GM03348 (cell line): ENCODE data around the gene LPP.

Experiments used
- DNase-seq: peaks from one replicate; pipeline ENCODE4 v3.0.0; 2012; ENCODE audit warnings: low spot score

Gene LPP

DNA sequence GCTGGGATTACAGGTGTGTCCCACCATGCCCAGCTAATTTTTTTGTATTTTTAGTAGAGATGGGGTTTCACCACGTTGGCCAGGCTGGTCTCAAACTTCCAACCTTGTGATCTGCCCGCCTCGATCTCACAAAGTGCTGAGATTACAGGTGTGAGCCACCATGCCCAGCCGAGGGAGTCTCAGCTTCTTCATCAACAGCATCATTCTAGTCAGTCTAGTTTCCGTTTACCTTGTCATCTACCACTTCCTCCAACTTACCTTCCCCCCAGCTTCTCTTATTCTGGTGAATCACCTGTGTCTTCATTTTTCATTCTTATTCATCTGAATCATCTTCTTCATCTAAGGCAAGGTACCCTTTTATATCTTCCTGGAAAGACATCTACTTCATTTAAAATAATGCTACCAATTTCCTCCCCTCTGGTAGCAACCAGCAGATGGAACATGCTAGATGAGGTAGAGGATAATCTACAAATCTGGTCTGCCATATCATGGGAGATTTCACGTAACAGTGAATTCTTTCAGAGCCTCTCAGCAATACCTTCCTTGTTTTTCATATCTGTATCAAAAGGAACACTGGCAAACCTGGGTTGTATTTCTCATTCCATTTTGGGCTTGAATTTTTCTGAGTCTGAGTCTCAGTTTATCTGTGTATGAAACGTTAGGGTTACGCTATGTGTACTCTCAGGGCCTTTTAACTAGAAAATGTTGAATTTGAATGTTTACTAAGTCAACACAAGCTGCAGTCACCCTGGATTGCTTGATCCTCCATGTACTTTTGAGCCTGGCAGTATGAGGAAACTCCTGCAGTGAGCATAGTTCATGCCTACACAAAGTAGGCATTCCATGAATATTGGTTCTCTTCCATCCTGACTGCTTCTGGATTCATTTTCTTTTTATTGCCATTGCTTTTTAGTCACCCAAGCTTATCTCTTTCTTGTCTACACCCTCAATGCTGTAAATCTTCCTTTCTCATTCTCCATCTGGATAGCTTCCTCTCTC lies 16.8 kb downstream of the LPP start:
- no peak for DNase-seq

- DNase-seq: no peak
Observed at GRCh38 chr3:188171682-188172467, 17.9 kb downstream of the LPP start.

DNA sequence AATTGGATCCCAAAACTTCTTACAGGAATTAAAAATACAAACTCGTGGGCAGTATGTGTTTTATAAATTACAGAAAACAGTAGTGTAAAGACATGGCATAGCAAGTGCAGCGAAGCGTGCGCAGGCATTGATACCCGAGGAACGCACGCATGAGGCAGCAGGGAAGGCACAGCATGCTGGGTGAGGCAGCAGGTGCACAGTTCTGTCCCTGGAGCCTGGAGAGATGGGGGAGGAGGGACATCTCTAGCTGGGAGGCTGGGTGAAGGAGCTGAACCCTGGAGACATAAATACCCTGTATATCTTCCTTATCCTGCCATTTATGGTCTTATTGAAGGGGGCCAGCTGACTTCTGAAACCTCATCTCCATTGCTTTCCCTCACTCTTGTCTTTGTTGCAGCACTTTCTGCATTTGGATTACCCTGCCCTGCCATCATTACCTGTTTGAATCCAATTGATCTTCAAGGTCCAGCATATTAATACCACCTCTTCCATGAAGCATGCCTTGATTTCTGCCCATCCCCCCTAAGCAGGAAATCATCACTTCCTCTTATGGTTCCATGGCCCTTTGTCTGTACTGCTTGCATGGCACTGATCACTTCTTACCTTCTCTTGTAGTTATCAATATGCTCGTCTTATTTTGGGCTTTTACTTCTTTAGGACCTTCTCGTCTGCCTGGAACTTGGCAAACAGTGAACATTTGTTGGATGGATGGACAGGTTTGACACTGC lies 20.5 kb downstream of the LPP start:
- no peak for DNase-seq

DNA sequence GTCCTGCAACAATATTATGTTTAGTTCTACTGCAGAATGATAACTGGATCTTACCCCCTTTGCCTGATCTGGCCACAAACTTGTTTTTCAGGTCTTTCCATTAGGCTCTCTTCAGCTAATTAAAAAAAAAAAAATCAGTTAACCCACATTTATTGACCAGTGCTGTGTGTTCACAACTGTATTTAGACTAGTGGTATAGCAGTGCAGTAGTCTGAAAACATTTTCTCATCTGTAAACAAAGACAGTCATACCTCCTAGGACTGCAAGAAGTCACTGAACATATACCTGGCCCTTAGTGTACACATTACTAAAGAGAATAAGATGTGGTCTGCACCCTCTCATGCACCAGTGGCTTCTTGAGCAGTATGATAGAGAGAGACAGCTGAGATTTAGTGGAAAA lies 22.5 kb downstream of the LPP start:
- no peak for DNase-seq

- DNase-seq: no peak
Observed at GRCh38 chr3:188176884-188177283, 22.9 kb downstream of the LPP start.

- no peak for DNase-seq
Observed at GRCh38 chr3:188177721-188178120, 23.8 kb downstream of the LPP start.

- DNase-seq: no peak
Observed at GRCh38 chr3:188178293-188178936, 24.5 kb downstream of the LPP start.

- DNase-seq: peak; percentile 81
Observed at GRCh38 chr3:188179006-188179966, 25.3 kb downstream of the LPP start.

DNA sequence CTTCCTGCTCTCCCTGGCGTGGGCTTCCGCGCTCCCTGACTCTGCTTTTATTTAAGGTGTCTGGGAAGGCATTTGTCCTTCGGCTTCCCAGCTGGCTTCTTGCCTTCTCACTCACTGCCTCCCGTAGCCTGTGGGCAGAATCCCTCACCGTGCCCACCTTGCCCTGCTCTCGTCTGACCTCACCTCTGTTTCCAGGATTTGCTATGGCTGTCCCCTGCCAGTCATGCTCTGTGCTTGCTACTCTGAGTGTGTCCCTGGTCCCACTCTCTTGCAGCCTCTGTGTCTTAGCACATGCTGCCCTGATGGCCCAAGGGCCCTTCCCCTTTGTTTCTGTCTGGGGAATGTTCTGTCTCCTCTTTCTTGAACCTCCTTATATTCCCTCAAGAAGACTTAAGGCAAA lies 26.2 kb downstream of the LPP start:
- DNase-seq: no peak

- DNase-seq: no peak
Observed at GRCh38 chr3:188183452-188183851, 29.5 kb downstream of the LPP start.

DNA sequence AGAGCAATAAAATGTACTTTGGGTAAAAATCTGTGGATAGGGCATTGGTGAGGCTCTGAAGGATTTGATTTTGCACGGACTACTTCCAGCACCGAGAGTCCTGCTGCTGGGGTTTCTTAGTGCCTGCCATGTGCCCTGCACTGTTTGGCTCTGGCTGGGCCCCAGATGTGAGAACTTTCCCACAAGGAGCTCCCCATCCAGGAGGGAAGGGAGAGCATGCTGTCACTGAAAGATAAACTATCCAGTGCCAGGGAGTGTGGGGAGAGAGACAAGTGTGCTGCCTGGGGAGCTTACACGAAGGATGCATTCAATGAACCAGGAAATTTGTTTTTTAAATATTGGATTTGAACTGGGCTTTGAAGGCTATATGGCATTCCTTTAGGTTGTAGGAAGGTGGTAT lies 30.2 kb downstream of the LPP start:
- DNase-seq: no peak

- DNase-seq: no peak
Observed at GRCh38 chr3:188184649-188185048, 30.7 kb downstream of the LPP start.

GRCh38 chr3:188185717-188186251 lies 31.8 kb downstream of the LPP start:
- DNase-seq: no peak

DNA sequence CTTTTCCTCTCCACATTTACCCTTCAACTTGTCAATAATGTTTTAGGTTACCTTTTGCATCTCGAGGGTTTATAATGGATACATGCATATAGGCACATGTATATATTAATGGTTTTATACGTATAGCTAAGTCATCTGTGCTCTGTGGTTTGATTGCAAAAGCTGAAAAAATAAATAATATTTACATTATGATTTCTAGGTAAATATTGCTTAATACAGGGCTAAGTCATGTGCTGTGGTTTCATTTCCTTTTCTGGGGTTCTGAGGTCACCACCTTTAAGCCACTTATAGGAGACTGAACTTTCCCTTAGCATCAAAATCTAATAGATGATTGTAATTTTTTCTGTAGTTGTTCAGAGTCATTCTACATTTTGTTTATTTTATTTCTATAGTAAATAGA lies 33.1 kb downstream of the LPP start:
- no peak for DNase-seq

GRCh38 chr3:188188911-188189310 lies 35.0 kb downstream of the LPP start:
- no peak for DNase-seq

DNA sequence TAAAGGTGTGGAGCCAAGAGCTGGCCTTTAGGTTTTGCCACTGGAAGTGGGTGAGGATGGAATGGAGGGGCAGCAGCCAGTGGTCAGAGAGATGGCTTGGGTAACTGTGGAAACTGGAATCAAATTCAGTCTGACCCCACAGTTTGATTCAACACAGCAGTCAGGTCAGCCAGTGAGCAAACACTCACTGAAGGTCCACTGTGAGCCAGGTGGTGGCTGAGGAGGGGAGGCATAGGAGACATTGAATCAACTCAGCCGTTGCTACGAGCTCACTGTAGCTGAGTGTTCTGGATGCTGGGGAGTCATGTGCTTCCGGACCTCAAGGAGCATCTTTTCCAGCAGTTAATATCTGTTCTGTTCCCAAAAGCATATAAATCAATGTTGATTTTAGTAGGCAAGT lies 37.5 kb downstream of the LPP start:
- no peak for DNase-seq

DNA sequence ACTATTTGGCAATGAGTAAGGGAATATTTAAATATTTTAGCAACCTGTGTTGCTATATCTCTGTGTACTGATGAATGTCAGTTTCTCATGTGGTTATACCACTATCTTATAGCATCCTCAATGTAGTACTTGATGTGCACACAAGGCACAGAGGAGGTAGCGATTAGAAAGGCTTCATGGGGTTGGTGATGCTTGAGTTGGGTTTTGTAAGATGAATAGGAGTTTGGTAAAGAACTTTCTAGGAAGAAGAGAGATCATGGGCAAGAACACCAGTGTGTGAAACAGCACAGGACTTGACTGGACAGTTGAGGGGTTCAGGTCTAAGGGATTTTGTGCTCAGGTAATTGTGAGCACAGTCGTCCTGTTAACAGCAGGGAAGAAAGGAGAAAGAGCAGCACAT lies 38.1 kb downstream of the LPP start:
- DNase-seq: no peak

- DNase-seq: no peak
Observed at GRCh38 chr3:188194332-188194731, 40.4 kb downstream of the LPP start.

DNA sequence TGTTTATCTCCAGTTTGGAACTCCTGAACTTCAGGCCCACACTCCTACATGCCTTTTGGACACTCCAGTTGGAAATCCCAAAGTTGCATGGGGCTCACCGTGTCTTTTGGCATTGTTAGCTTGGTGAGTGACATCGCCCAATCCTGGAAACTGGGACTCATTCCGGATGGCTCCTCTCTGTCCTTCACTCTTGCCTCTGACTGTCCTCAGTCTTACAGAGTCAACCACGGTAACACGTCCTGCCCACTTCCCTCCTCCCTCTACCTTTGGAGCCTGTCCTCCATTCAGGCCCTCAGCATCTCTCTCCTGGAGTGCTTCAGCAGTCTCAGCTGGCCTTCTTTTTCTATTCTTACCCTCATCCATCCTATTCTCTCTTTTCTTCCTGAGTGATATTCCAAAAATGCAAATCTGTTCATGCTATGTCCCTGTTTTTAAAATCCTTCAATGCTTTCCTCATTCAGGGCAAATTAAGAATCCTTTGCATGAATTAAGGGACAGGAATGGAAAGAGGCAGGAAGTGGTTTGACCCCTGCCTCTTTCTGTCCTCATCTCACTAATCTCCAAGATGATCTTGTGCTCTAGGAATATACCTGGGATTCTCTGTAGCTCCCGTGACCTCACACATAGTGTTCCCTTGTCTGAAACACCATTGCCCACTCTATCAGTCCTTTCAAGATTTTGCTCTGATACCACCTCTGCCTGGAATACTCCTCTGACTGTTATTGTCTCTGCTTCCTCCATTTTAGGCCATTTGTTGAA lies 42.5 kb downstream of the LPP start:
- DNase-seq: no peak

DNA sequence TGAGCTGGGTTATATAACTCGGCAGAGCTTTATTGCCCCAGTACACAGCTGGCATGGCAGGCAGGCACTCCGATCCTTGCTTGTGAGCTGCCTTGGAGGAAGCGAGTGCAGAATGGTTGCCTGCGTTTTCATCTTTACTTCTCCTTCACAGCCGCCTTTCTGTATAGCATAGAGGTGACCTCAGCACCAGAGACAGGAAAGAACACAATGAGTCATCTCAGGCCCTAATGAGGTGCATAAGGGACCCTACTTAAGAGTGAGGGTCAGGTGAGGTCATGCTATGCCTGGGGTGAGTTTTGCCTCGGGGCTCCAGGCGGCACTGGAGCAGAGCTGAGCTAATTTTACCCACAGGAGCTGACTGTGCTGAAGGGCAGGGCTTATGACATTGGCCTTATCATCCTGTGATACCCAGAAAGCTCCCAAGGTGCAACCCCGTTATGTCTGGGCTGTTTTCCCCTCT lies 43.5 kb downstream of the LPP start:
- no peak for DNase-seq
